Renal pelvis (tissue), 12 donors: ENCODE data around the gene PCDH9. TPM values are rescaled to one million over a fixed set of nuclear protein-coding genes. Genes with fewer than 3 reads are reported as not detected.

Experiments used
- DNase-seq: peaks from one replicate; pipeline ENCODE4 v3.0.0-alpha.2; 2013
- long read RNA-seq, 16 experiments: transcript quantifications; one replicate each; lab custom pipeline, GENCODE V29; 2026
- polyA plus RNA-seq, 3 donors: library from polyadenylated mRNA; unstranded; fragments of 120-200 nt; gene quantifications; one replicate each; pipeline ENCODE4 v1.2.1, GENCODE V29; 2013; ENCODE audit not compliant: insufficient read length in 3 of 3

Gene PCDH9, protein sequence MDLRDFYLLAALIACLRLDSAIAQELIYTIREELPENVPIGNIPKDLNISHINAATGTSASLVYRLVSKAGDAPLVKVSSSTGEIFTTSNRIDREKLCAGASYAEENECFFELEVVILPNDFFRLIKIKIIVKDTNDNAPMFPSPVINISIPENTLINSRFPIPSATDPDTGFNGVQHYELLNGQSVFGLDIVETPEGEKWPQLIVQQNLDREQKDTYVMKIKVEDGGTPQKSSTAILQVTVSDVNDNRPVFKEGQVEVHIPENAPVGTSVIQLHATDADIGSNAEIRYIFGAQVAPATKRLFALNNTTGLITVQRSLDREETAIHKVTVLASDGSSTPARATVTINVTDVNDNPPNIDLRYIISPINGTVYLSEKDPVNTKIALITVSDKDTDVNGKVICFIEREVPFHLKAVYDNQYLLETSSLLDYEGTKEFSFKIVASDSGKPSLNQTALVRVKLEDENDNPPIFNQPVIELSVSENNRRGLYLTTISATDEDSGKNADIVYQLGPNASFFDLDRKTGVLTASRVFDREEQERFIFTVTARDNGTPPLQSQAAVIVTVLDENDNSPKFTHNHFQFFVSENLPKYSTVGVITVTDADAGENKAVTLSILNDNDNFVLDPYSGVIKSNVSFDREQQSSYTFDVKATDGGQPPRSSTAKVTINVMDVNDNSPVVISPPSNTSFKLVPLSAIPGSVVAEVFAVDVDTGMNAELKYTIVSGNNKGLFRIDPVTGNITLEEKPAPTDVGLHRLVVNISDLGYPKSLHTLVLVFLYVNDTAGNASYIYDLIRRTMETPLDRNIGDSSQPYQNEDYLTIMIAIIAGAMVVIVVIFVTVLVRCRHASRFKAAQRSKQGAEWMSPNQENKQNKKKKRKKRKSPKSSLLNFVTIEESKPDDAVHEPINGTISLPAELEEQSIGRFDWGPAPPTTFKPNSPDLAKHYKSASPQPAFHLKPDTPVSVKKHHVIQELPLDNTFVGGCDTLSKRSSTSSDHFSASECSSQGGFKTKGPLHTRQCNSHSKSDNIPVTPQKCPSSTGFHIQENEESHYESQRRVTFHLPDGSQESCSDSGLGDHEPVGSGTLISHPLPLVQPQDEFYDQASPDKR (N-terminal part only)
- polyA plus RNA-seq, result 10 to 100 TPM; 13.7 to 14.1 (median 13.7) TPM
- long read RNA-seq, donor 1, full-length matches to known transcripts, result 4 of 9 reads
- long read RNA-seq, donor 1, partial matches to known transcripts, result 0 of 9 reads
- long read RNA-seq, donor 1, other reads (novel, unspliced or antisense), result 5 of 9 reads
- long read RNA-seq, donor 2, full-length matches to known transcripts, result 1 of 9 reads
- long read RNA-seq, donor 2, partial matches to known transcripts, result 0 of 9 reads
- long read RNA-seq, donor 2, other reads (novel, unspliced or antisense), result 8 of 9 reads
- long read RNA-seq, donor 3, full-length matches to known transcripts, result 2 of 2 reads
- long read RNA-seq, donor 3, partial matches to known transcripts, result 0 of 2 reads
- long read RNA-seq, donor 3, other reads (novel, unspliced or antisense), result 0 of 2 reads
- long read RNA-seq, donor 4, full-length matches to known transcripts, result 4 of 4 reads
- long read RNA-seq, donor 4, partial matches to known transcripts, result 0 of 4 reads
- long read RNA-seq, donor 4, other reads (novel, unspliced or antisense), result 0 of 4 reads
- long read RNA-seq, donor 5, full-length matches to known transcripts, result 4 of 4 reads
- long read RNA-seq, donor 5, partial matches to known transcripts, result 0 of 4 reads
- long read RNA-seq, donor 5, other reads (novel, unspliced or antisense), result 0 of 4 reads
- long read RNA-seq, donor 6, full-length matches to known transcripts, result 3 of 3 reads
- long read RNA-seq, donor 6, partial matches to known transcripts, result 0 of 3 reads
- long read RNA-seq, donor 6, other reads (novel, unspliced or antisense), result 0 of 3 reads
- long read RNA-seq, donor 7, full-length matches to known transcripts, result 8 of 13 reads
- long read RNA-seq, donor 7, partial matches to known transcripts, result 0 of 13 reads
- long read RNA-seq, donor 7, other reads (novel, unspliced or antisense), result 5 of 13 reads
- long read RNA-seq, donor 8, full-length matches to known transcripts, result 5 of 5 reads
- long read RNA-seq, donor 8, partial matches to known transcripts, result 0 of 5 reads
- long read RNA-seq, donor 8, other reads (novel, unspliced or antisense), result 0 of 5 reads
- long read RNA-seq, donor 9, full-length matches to known transcripts, result 6 of 6 reads
- long read RNA-seq, donor 9, partial matches to known transcripts, result 0 of 6 reads
- long read RNA-seq, donor 9, other reads (novel, unspliced or antisense), result 0 of 6 reads
- long read RNA-seq, donor 10, full-length matches to known transcripts, result 6 of 33 reads
- long read RNA-seq, donor 10, partial matches to known transcripts, result 27 of 33 reads
- long read RNA-seq, donor 10, other reads (novel, unspliced or antisense), result 0 of 33 reads
- long read RNA-seq, donor 11, full-length matches to known transcripts, result 3 of 3 reads
- long read RNA-seq, donor 11, partial matches to known transcripts, result 0 of 3 reads
- long read RNA-seq, donor 11, other reads (novel, unspliced or antisense), result 0 of 3 reads
- long read RNA-seq, donor 12, full-length matches to known transcripts, result 7 of 7 reads
- long read RNA-seq, donor 12, partial matches to known transcripts, result 0 of 7 reads
- long read RNA-seq, donor 12, other reads (novel, unspliced or antisense), result 0 of 7 reads
- long read RNA-seq, donor 13, full-length matches to known transcripts, result 3 of 3 reads
- long read RNA-seq, donor 13, partial matches to known transcripts, result 0 of 3 reads
- long read RNA-seq, donor 13, other reads (novel, unspliced or antisense), result 0 of 3 reads
- long read RNA-seq, donor 14, result 0 reads
- long read RNA-seq, donor 15, result 0 reads
- long read RNA-seq, donor 16, full-length matches to known transcripts, result 7 of 12 reads
- long read RNA-seq, donor 16, partial matches to known transcripts, result 0 of 12 reads
- long read RNA-seq, donor 16, other reads (novel, unspliced or antisense), result 5 of 12 reads

- peak; percentile 17 for DNase-seq
These were observed at the start of gene PCDH9 for GRCh38 chr13:67229481-67230403. Gene PCDH9, minus strand, starts transcription at chr13:67230336. Its CDS starts 1,896 bp downstream, at chr13:67228440.

DNA sequence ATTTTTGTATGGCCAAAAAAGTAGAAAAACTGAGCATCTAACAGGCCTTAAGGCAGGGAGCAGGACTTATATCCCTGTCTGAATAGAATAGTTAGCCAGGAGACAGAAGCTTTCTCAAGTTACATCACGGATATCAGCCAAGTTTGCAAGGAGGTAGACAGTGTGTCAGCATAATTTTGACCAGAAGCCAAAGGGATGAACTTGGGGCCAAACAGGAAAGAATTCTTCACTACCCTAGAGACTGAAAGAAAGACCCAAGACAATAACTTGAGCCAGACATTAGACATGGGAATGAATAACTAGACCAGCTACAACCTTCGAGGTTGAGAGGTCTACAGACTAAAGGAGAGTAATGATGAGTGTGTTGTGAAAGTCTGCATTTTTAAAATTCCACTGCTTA is 48.1 kb upstream of the PCDH9 start:
- no peak for DNase-seq

DNA sequence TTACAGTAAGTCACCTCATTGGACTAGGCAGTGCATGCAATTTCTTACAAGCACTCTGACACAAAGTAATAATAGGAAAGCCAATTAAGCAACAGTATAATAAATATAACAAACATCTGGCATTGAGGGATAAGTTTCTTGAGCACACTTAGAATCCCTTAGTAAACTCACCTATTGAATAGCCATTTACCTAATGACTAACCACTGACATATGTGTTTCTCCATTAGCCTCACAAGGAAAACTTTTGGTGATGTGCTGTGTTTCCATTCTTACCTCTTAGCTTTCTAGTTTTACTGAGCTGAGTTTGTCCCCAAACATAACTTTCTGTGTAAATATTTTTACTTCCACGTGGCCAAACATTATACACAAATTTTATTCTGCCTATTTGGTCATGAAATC is 47.4 kb upstream of the PCDH9 start:
- no peak for DNase-seq

GRCh38 chr13:67275351-67275960 is 45.3 kb upstream of the PCDH9 start:
- no peak for DNase-seq

DNA sequence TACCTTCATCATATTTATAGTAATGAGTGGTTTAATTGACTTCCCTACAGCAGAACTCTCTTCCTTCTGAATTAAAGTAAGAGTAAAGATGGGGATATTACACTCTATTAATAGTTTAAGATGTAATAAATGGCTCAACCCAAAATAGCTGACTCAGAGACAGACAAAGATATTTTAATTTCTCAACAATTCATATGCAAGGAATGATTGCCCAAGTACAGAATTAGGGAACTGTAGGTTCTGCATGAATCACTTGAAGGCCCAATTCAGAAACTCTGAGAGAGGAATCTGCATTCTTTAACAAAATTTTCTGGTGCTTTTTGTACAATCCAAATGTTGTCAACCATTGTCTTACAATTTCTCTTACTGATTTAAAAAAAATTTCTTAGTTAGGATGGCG is 42.9 kb upstream of the PCDH9 start:
- no peak for DNase-seq

- DNase-seq, result no peak
These were observed 37.0 kb upstream of the PCDH9 start for GRCh38 chr13:67267136-67267535.

GRCh38 chr13:67259208-67259607 is 29.1 kb upstream of the PCDH9 start:
- no peak for DNase-seq

DNA sequence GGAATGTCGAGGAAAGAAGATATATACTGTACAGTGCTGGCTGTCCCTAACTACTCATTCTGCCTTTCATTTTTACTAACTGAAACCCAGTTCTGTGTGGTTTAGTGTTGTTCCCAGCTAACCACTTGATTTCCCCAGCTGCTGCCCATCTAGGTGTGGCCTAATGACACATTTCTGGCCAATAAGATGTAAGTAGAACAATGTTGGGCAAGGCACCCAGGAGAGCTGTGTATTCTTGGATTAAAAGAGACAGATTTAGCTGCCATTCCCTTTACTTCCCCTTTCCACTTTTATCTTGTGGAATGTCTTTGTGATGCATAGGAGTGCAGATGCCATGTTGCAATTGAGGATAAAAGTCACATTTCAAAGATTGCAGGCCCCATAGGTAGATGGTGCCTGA is 28.3 kb upstream of the PCDH9 start:
- no peak for DNase-seq

- no peak for DNase-seq
These were observed 8.7 kb upstream of the PCDH9 start for GRCh38 chr13:67238861-67239260.

GRCh38 chr13:67238277-67238859 is 8.2 kb upstream of the PCDH9 start:
- peak; percentile 24 for DNase-seq

- DNase-seq, result no peak
These were observed 5.1 kb upstream of the PCDH9 start for GRCh38 chr13:67235265-67235664.

GRCh38 chr13:67232384-67232783 is 2.2 kb upstream of the PCDH9 start:
- no peak for DNase-seq

DNA sequence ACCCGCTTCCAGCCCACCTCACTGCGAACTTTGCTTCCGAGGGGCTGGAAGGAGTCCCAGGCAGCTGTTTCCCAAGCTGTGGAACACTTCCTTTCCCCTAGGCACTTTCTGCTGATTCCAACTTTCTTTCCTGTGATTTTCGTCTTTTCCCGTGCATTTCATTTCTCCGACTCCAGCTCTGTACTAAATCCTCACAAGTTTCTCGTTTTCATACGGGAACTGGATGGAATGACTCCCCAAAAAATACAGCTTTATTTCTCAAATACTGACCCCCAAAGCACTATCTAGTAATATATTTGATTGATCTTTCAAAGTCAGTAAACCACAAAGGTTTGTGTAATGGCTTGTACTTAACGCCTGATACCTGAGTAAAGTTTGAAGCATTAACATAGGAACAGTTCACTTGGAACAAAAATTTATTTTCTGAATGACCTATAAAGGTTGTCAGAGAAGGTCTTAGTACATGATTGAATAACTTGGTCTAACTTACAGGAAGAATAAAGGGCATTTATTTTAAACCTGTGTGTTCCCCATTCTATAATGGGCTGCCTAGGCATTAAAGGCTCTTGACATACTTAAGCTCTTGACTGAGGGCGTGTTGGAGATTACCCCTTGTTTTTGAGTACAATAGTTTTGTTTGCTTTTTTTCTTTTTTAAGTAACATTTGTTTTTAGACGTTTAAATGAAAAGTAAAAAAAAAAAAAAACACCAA is 1.3 kb upstream of the PCDH9 start:
- no peak for DNase-seq

DNA sequence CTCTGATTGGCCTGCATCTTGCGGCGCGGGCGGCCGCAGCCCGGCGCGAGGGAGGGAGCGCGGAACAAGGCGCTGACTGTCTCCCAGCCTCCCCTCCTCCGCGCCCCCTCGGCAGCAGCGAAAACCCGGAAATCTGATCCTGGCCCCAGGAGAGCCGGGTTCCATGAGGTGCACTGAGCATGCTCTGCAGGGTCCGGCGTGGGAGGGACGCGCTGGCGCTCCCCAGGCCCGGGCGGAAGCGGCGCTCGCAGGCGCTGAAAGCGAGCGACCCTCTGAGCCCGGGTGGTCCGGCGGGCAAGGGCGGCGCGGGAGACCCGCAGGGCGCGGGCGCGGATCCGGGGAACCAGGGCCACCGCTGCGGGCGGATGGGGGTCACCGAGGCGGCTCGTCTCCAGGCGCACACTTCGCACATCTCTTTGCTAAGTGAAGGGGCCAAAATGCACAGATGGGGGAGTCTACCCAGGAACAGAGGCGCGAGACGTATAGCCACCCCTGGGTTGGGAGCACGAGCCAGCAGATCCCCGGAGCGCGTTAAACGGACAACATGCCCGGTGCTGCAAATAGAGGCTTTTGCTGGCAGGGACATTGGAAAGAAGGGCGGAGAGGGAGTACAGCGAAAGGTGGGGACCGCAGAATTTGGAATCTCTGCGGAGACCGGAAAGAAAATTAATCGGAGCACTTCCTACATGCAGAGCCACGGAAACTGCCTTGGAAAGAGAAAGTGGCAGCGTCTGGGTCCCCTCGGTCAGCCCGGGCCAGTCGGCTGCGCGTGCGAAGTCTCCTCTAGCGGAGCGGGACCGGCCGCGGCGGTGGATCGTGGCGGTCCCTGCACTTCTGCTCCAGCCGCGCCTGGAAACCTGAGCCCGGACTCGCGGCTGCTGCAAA is 510 bp upstream of the PCDH9 start:
- peak; percentile 98 for DNase-seq
